Measurements from ENCODE around the gene PNMA6E.
"Not testable (repeated sequence)": the region's sequence is repeated elsewhere in the genome, so short reads cannot be mapped to it uniquely, and the experiment has no call there.

- not testable (repeated sequence) for TF ChIP-seq POLR2A (IDR thresholded peaks at IDR 0.05); CTCF (IDR thresholded peaks at IDR 0.05 in 4 of 5, conservative IDR thresholded peaks at IDR 0.05 in 1 of 5)
Measured at GRCh38 chrX:153389460-153389768, 11.7 kb downstream of the PNMA6E start.
